Common myeloid progenitor, CD34-positive (primary cell): ENCODE data around the gene GNLY.

ENCODE experiments used
- CTCF ChIA-PET: fragments of 350-600 bp; sonication (Branson Sonifier 250); formaldehyde crosslinking; loops from one replicate; lab custom pipeline; 2021; ENCODE audit warnings: antibody characterized with exemption; lab: Charles Lee
- POLR2A ChIA-PET: fragments of 350-600 bp; sonication (Branson Sonifier 250); formaldehyde crosslinking; loops from one replicate; lab custom pipeline; 2021; ENCODE audit warnings: antibody characterized with exemption; lab: Charles Lee
- DNase-seq, 3 donors: peaks; one replicate each; pipeline versions ENCODE4 v3.0.0 to v3.0.0-alpha.2; 2013
- H3K27ac ChIP-seq, 2 experiments: 1 replicate in 1 of 2; 2 replicates in 1 of 2; pipeline ENCODE4 v1.7.0; 2013; ENCODE audit warnings: inconsistent platforms in 2 of 2, low read length in 2 of 2, mild to moderate bottlenecking in 2 of 2, low read depth in 1 of 2, moderate library complexity in 1 of 2; ENCODE audit not compliant: severe bottlenecking in 2 of 2, insufficient read depth in 1 of 2, poor library complexity in 1 of 2
- H3K27me3 ChIP-seq, 5 experiments: replicated peaks in 2 of 5; 1 replicate in 3 of 5; 2 replicates in 2 of 5; pipeline versions ENCODE4 v1.6.1 to v1.7.0; 2013; ENCODE audit warnings: low read length in 4 of 5, mild to moderate bottlenecking in 2 of 5, moderate library complexity in 2 of 5, inconsistent platforms in 1 of 5; ENCODE audit not compliant: insufficient read depth in 5 of 5, control insufficient read depth in 4 of 5
- H3K36me3 ChIP-seq, 4 experiments: 1 replicate in 2 of 4; 2 replicates in 2 of 4; pipeline versions ENCODE4 v1.6.1 to v1.7.0; 2013; ENCODE audit warnings: low read length in 3 of 4, control low read depth in 1 of 4, mild to moderate bottlenecking in 1 of 4; ENCODE audit not compliant: control insufficient read depth in 4 of 4, insufficient read depth in 4 of 4
- H3K4me1 ChIP-seq, 4 experiments: 1 replicate in 3 of 4; 2 replicates in 1 of 4; pipeline versions ENCODE4 v1.6.1 to v1.7.1; 2013; ENCODE audit warnings: low read length in 3 of 4, mild to moderate bottlenecking in 3 of 4, control low read depth in 1 of 4, inconsistent platforms in 1 of 4, moderate library complexity in 1 of 4; ENCODE audit not compliant: control insufficient read depth in 4 of 4, insufficient read depth in 4 of 4; ENCODE audit errors: control extremely low read depth in 1 of 4
- H3K4me3 ChIP-seq, 7 experiments: 1 replicate in 4 of 7; 2 replicates in 3 of 7; pipeline versions ENCODE4 v1.5.1 to v1.7.0; 2013; ENCODE audit warnings: mild to moderate bottlenecking in 7 of 7, low read length in 6 of 7, moderate library complexity in 6 of 7, inconsistent platforms in 2 of 7, low read depth in 2 of 7, control low read depth in 1 of 7; ENCODE audit not compliant: insufficient read depth in 4 of 7, control insufficient read depth in 1 of 7; ENCODE audit errors: extremely low read depth in 1 of 7
- H3K9me3 ChIP-seq, 5 experiments: 1 replicate in 4 of 5; 2 replicates in 1 of 5; pipeline versions ENCODE4 v1.6.1 to v1.7.1; 2013; ENCODE audit warnings: low read length in 4 of 5, mild to moderate bottlenecking in 2 of 5, inconsistent platforms in 1 of 5, low read depth in 1 of 5, moderate library complexity in 1 of 5; ENCODE audit not compliant: control insufficient read depth in 4 of 5, insufficient read depth in 2 of 5; ENCODE audit errors: control extremely low read depth in 1 of 5
- WGBS: methylation state at CpG from one replicate; pipeline ENCODE4 v1.1.5; 2013; ENCODE audit not compliant: insufficient coverage; 5-methylcytosine and 5-hydroxymethylcytosine counted together

Gene GNLY

GRCh38 chr2:85675866-85676548, 18.2 kb upstream of the GNLY start:
- Histone ChIP-seq H3K4me3 (no peak overlapping the region), H3K4me1 (peaks cover 0 to 18% (median 14%) of the 10 kb centered on the region in 4 experiments), H3K27me3 (peaks cover 0 to 2% (median 0%) of the 10 kb centered on the region in 5 experiments), H3K27ac (no peak overlapping the region), H3K9me3 (no peaks in the 10 kb centered on the region), H3K36me3 (no peaks in the 10 kb centered on the region)
- DNase-seq, result no peak
- CTCF ChIA-PET, result interaction anchor here (0.7 to 4.0 kb wide), 10 partner anchors 20 to 53 kb away, joined by 3 to 37 read pairs (median 4); no protein-coding TSS in a partner anchor
- POLR2A ChIA-PET, result interaction anchor here (0.6 kb wide), 1 partner anchor 145 kb away, joined by 3 read pairs; no protein-coding TSS in a partner anchor
- 84% methylated on average over 4 of the region's 6 CpGs for WGBS

DNA sequence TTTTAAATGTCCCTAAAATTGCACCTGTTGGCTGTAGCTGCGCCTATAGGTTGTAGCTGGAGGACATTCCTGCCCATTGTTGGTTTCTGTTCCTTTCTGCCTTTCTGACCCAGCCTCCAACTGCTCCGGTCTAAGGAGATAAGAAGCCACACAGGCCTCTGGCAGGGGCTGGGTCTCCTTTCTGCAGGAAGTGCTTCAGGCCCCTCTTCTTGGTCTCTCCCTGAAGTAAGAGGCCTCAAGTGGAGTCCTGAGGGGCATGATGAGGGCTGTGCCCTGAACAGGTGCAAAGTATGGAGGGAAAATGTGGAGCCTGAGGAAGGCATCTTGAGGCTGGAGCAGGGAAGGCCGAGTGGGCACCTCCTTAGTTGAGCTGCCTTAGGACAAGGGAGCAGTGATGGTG, 15.8 kb upstream of the GNLY start:
- Histone ChIP-seq H3K4me1 (peaks cover 0 to 18% (median 14%) of the 10 kb centered on the region in 4 experiments), H3K4me3 (no peak overlapping the region), H3K9me3 (no peaks in the 10 kb centered on the region), H3K27me3 (peaks cover 0 to 2% (median 0%) of the 10 kb centered on the region in 5 experiments), H3K36me3 (no peaks in the 10 kb centered on the region), H3K27ac (no peak overlapping the region)
- ChIA-PET CTCF (interaction anchor here (0.6 to 4.0 kb wide), 20 partner anchors 8 to 194 kb away, joined by 3 to 102 read pairs (median 4); no protein-coding TSS in a partner anchor), POLR2A (interaction anchor here (0.7 to 0.9 kb wide), 2 partner anchors 29 to 34 kb away, joined by 3 read pairs; no protein-coding TSS in a partner anchor)
- 74% methylated on average over 3 of the region's 3 CpGs for WGBS
- DNase-seq, result peak; percentile 15 to 63 (median 44)

GRCh38 chr2:85678794-85679672, 15.1 kb upstream of the GNLY start:
- H3K4me3 ChIP-seq, result peak overlapping the region in 3 of 7 experiments; percentile 26 to 57 (median 41)
- ChIA-PET POLR2A (interaction anchor here (0.7 to 0.9 kb wide), 2 partner anchors 28 to 33 kb away, joined by 3 read pairs; no protein-coding TSS in a partner anchor), CTCF (interaction anchor here (0.6 to 4.0 kb wide), 24 partner anchors 9 to 135 kb away, joined by 3 to 102 read pairs (median 4); partner anchors contain the start of gene GNLY)
- no peaks in the 10 kb centered on the region for H3K9me3 ChIP-seq
- peak; percentile 54 to 64 (median 57) for DNase-seq
- H3K27me3 ChIP-seq, result peaks cover 0 to 2% (median 0%) of the 10 kb centered on the region in 5 experiments
- H3K4me1 ChIP-seq, result peaks cover 0 to 18% (median 13%) of the 10 kb centered on the region in 4 experiments
- 16% methylated on average over 14 of the region's 25 CpGs for WGBS
- no peak overlapping the region for H3K27ac ChIP-seq
- no peaks in the 10 kb centered on the region for H3K36me3 ChIP-seq

- no CpG with 5 or more reads among the region's 2 CpGs for WGBS
- no peak for DNase-seq
- Histone ChIP-seq H3K4me1 (peaks cover 0 to 18% (median 13%) of the 10 kb centered on the region in 4 experiments), H3K4me3 (no peak overlapping the region), H3K36me3 (no peaks in the 10 kb centered on the region), H3K27me3 (peaks cover 0 to 2% (median 0%) of the 10 kb centered on the region in 5 experiments), H3K27ac (no peak overlapping the region), H3K9me3 (no peaks in the 10 kb centered on the region)
- CTCF ChIA-PET, result interaction anchor here (1.2 to 4.0 kb wide), 6 partner anchors 8 to 109 kb away, joined by 3 to 102 read pairs (median 11); partner anchors contain the start of gene GNLY
- POLR2A ChIA-PET, result no interaction called here
Observed at GRCh38 chr2:85680707-85681371, 13.3 kb upstream of the GNLY start.

DNA sequence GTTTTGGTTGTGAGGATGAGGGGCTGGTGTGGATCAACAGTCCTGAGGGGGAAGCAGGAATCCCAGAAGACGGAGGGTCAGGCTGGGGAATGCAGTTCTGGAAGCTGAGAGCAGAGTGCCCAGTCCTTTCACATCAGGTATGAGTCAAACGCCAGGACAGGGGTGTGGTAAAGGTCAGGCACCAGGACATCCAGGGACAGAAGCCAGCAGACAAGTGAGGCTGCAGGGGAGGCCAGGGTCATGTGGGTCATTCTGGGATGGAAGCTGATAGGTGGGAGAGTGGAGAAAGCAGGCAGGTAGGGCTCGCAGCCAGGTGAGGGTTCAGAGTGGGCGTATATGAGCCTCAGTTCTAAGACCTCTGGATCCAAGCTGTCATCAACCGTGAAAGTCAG, 12.8 kb upstream of the GNLY start:
- CTCF ChIA-PET, result interaction anchor here (1.4 to 4.0 kb wide), 4 partner anchors 8 to 48 kb away, joined by 3 to 102 read pairs (median 12); partner anchors contain the start of gene GNLY
- no peak overlapping the region for H3K27ac ChIP-seq
- no peaks in the 10 kb centered on the region for H3K9me3 ChIP-seq
- H3K36me3 ChIP-seq, result no peaks in the 10 kb centered on the region
- H3K4me1 ChIP-seq, result peaks cover 0 to 18% (median 13%) of the 10 kb centered on the region in 4 experiments
- H3K27me3 ChIP-seq, result peaks cover 0 to 2% (median 0%) of the 10 kb centered on the region in 5 experiments
- H3K4me3 ChIP-seq, result no peak overlapping the region
- WGBS, result 97% methylated on average over 5 of the region's 5 CpGs
- DNase-seq, result no peak
- POLR2A ChIA-PET, result no interaction called here

- Histone ChIP-seq H3K36me3 (no peaks in the 10 kb centered on the region), H3K9me3 (no peaks in the 10 kb centered on the region), H3K4me3 (no peak overlapping the region), H3K4me1 (peaks cover 0 to 18% (median 13%) of the 10 kb centered on the region in 4 experiments), H3K27ac (no peak overlapping the region), H3K27me3 (peaks cover 0 to 2% (median 0%) of the 10 kb centered on the region in 5 experiments)
- DNase-seq, result no peak
- POLR2A ChIA-PET, result no interaction called here
- CTCF ChIA-PET, result interaction anchor here (3.0 to 4.0 kb wide), 3 partner anchors 11 to 25 kb away, joined by 19 to 102 read pairs (median 28); partner anchors contain the start of gene GNLY
- WGBS, result no CpG with 5 or more reads among the region's 1 CpG
Observed at GRCh38 chr2:85681776-85682175, 12.4 kb upstream of the GNLY start.
